SU-DHL-6 (cell line): ENCODE measurements around the gene NAP1L1.

Experiments
- H2AFZ ChIP-seq: fragments of 200-600 bp; sonication (generic); 2 replicates; pipeline ENCODE4 v1.6.1; 2014; ENCODE audit warnings: low read depth, mild to moderate bottlenecking, moderate library complexity, mixed read lengths, antibody characterized with exemption, low read length; ENCODE audit not compliant: severe bottlenecking
- H3F3A ChIP-seq: fragments of 200-600 bp; shearing (Covaris generic); 2 replicates; pipeline ENCODE4 v1.6.0; 2016; ENCODE audit warnings: antibody characterized with exemption, mild to moderate bottlenecking; ENCODE audit not compliant: insufficient read depth
- H3K27ac ChIP-seq: fragments of 200-600 bp; sonication (generic); 2 replicates; pipeline ENCODE4 v1.5.1; 2016; ENCODE audit warnings: low read depth, mild to moderate bottlenecking, low read length, moderate library complexity, mixed read lengths
- H3K27me3 ChIP-seq: fragments of 200-600 bp; sonication (generic), shearing (Covaris generic); 2 replicates; pipeline ENCODE4 v1.6.0; 2014; ENCODE audit warnings: mild to moderate bottlenecking, low read length
- H3K36me3 ChIP-seq: fragments of 200-600 bp; sonication (generic); 2 replicates; pipeline ENCODE4 v1.6.1; 2014; ENCODE audit warnings: mild to moderate bottlenecking, low read length, mixed read lengths
- H3K4me2 ChIP-seq: fragments of 300-600, 200-600 bp; shearing (Covaris generic), sonication (generic); 2 replicates; pipeline ENCODE4 v1.6.0; 2014; ENCODE audit warnings: low read length, low read depth, mild to moderate bottlenecking; ENCODE audit not compliant: poor library complexity, severe bottlenecking
- H3K4me3 ChIP-seq: fragments of 200-600 bp; sonication (generic); 2 replicates; pipeline ENCODE4 v1.5.1; 2014; ENCODE audit warnings: antibody characterized with exemption, low read length, mild to moderate bottlenecking, mixed read lengths; ENCODE audit not compliant: insufficient read depth, poor library complexity, severe bottlenecking
- H3K79me2 ChIP-seq: fragments of 200-600 bp; sonication (generic); 2 replicates; pipeline ENCODE4 v1.6.1; 2014; ENCODE audit warnings: mild to moderate bottlenecking, low read length, moderate library complexity; ENCODE audit not compliant: insufficient read depth
- H3K9ac ChIP-seq: fragments of 200-600 bp; sonication (generic); 2 replicates; pipeline ENCODE4 v1.7.0; 2014; ENCODE audit warnings: mild to moderate bottlenecking, low read length
- H3K9me2 ChIP-seq: fragments of 200-600 bp; sonication (generic); replicated peaks from 2 replicates; pipeline ENCODE4 v1.6.1; 2014; ENCODE audit warnings: low read length; ENCODE audit not compliant: insufficient read depth
- H3K9me3 ChIP-seq: fragments of 200-600 bp; sonication (generic); 2 replicates; pipeline ENCODE4 v1.6.1; 2014; ENCODE audit warnings: low read length, mixed read lengths; ENCODE audit not compliant: insufficient read depth
- H4K20me1 ChIP-seq: fragments of 200-600 bp; sonication (generic); 2 replicates; pipeline ENCODE4 v1.6.1; 2014; ENCODE audit warnings: low read depth, mild to moderate bottlenecking, antibody characterized with exemption, low read length, moderate library complexity, mixed read lengths
- EZH2phosphoT487 ChIP-seq: fragments of 200-600 bp; sonication (generic), shearing (Covaris generic); conservative IDR thresholded peaks from 2 replicates; pipeline ENCODE4 v1.6.1; 2018; ENCODE audit warnings: mild to moderate bottlenecking, antibody characterized with exemption, low read length, moderate library complexity, mixed read lengths
- TF ChIP-seq, protein P1 (sequence below): fragments of 200-600 bp; sonication (generic); IDR thresholded peaks from one replicate; pipeline ENCODE4 v1.5.1; 2017; ENCODE audit warnings: antibody characterized with exemption, mild to moderate bottlenecking, low read length, moderate library complexity; ENCODE audit not compliant: insufficient read depth, poor library complexity, severe bottlenecking

The NAP1L1 gene

DNA sequence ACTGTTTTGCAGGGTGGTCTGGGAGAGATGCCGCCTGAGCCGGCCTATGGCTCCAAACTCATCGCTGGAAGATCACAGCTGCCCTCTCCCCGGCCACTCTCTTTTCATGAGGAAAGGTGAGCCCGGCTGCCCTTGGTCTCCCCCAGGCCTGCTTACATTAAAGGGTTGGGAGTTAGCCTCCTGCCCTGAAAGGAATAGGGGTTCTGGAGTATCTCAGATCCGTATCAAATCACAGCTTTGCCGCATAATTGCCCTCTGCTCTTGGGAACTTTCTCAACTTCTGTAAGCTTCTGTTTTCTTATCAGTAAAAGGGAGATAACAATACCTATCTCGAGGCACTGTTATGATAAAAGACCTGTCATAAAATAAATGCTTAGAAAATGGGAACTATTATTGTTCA is 70.5 kb downstream of the NAP1L1 start:
- Histone ChIP-seq H3K27me3 (no peaks in the 10 kb centered on the region), H3K4me3 (no peak overlapping the region), H4K20me1 (no peaks in the 10 kb centered on the region), H3K79me2 (no peaks in the 10 kb centered on the region), H3F3A (no peaks in the 10 kb centered on the region), H3K9me3 (no peaks in the 10 kb centered on the region), H3K4me2 (no peak overlapping the region), H3K36me3 (no peaks in the 10 kb centered on the region), H3K27ac (no peak overlapping the region), H3K9ac (no peak overlapping the region), H2AFZ (no peak overlapping the region), H3K9me2 (no peaks in the 10 kb centered on the region)
- TF ChIP-seq, protein P1, sequence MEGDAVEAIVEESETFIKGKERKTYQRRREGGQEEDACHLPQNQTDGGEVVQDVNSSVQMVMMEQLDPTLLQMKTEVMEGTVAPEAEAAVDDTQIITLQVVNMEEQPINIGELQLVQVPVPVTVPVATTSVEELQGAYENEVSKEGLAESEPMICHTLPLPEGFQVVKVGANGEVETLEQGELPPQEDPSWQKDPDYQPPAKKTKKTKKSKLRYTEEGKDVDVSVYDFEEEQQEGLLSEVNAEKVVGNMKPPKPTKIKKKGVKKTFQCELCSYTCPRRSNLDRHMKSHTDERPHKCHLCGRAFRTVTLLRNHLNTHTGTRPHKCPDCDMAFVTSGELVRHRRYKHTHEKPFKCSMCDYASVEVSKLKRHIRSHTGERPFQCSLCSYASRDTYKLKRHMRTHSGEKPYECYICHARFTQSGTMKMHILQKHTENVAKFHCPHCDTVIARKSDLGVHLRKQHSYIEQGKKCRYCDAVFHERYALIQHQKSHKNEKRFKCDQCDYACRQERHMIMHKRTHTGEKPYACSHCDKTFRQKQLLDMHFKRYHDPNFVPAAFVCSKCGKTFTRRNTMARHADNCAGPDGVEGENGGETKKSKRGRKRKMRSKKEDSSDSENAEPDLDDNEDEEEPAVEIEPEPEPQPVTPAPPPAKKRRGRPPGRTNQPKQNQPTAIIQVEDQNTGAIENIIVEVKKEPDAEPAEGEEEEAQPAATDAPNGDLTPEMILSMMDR: no peak
- no peak for TF ChIP-seq EZH2phosphoT487

DNA sequence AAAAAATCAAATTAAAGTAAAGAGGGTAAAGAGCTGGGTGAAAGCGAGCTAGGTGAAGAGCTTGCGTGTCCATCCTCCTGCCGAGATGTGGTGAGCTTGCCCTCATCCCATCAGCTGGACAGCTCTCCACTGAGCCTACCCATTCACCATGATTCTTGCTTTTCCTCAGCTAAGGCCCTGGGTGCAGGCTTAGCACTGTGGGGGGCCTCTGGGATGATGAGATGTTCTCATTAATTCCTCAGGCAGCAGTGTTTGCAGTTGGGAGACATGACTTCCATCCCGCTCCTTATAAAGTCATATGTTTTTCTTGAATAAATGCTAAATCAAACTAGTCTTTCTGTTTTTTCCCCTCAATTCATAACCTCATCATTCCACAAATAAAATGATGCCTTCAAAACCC is 70.9 kb downstream of the NAP1L1 start:
- H3K4me3 ChIP-seq: no peak overlapping the region
- H3K27ac ChIP-seq: no peak overlapping the region
- no peak overlapping the region for H3K9ac ChIP-seq
- H3K79me2 ChIP-seq: no peaks in the 10 kb centered on the region
- H3K27me3 ChIP-seq: no peaks in the 10 kb centered on the region
- H4K20me1 ChIP-seq: no peaks in the 10 kb centered on the region
- no peaks in the 10 kb centered on the region for H3F3A ChIP-seq
- no peaks in the 10 kb centered on the region for H3K9me3 ChIP-seq
- H3K9me2 ChIP-seq: no peaks in the 10 kb centered on the region
- no peak for TF ChIP-seq EZH2phosphoT487
- TF ChIP-seq, protein P1: no peak
- H3K36me3 ChIP-seq: no peaks in the 10 kb centered on the region
- H3K4me2 ChIP-seq: no peak overlapping the region
- H2AFZ ChIP-seq: no peak overlapping the region

DNA sequence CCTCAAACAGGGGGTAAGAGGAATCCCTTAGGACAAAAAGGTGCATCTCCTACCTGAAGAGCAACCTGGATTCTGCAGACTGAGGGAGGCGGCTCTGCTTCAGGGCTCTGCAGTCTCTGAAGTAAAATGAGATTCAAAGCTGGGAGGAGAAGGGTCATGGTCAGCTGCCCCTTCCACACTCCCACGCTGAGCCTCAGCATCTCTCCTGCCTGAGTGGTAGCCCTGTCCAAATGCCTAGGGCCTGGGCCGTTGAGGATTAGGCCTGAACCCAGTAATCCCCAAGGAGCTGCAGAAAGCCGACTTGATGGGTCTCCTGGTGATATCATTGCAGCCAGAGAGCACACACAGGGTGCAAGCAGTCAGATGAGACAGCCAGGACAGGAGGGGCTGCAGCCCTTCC is 71.8 kb downstream of the NAP1L1 start:
- Histone ChIP-seq H3K27me3 (no peaks in the 10 kb centered on the region), H3K79me2 (no peaks in the 10 kb centered on the region), H3K27ac (no peak overlapping the region), H3K4me3 (no peak overlapping the region), H3F3A (no peaks in the 10 kb centered on the region), H3K9ac (no peak overlapping the region), H3K36me3 (no peaks in the 10 kb centered on the region), H3K4me2 (no peak overlapping the region), H4K20me1 (no peaks in the 10 kb centered on the region), H3K9me2 (no peaks in the 10 kb centered on the region), H3K9me3 (no peaks in the 10 kb centered on the region), H2AFZ (no peak overlapping the region)
- no peak for TF ChIP-seq EZH2phosphoT487
- TF ChIP-seq, protein P1: no peak
